ENCODE measurements around the gene HDAC4. TPM values are rescaled to one million over a fixed set of nuclear protein-coding genes. Genes with fewer than 3 reads are reported as not detected.

HDAC4 gene
- total and polyA plus RNA-seq, 2 of the 8 experiments (the other 6 are each of a cell fraction or from before 2014, with no cell fraction given): 15.4 to 31.5 TPM

GRCh38 chr2:239168575-239168974 is 232.2 kb downstream of the HDAC4 start:
- Histone ChIP-seq H2BK20ac (ENCODE audit: low read length) (no peak overlapping the region), H4K5ac (ENCODE audit: insufficient read length, low read depth, low read length) (no peak overlapping the region), H3K9ac (replicated peaks in 1 of 4; ENCODE audit: extremely low read depth in 1 of 4, low read depth in 3 of 4, low read length in 3 of 4) (no peak overlapping the region), H2AK5ac (ENCODE audit: low read depth, low read length) (no peak overlapping the region), H4K8ac (ENCODE audit: extremely low read depth, insufficient read depth, low read length) (no peak overlapping the region), H3K4me1 (replicated peaks in 1 of 4; ENCODE audit: control insufficient read depth in 3 of 4, insufficient read depth in 4 of 4, low read length in 3 of 4) (no peaks in the 10 kb centered on the region), H4K91ac (replicated peaks; ENCODE audit: insufficient read length, low read length) (no peak overlapping the region), H2BK12ac (ENCODE audit: low read depth, low read length) (no peak overlapping the region), H2BK5ac (ENCODE audit: low read depth, low read length) (no peak overlapping the region), H2BK15ac (ENCODE audit: low read length) (no peak overlapping the region), H3K4me2 (ENCODE audit: insufficient read depth in 1 of 2, low read depth in 2 of 2, low read length in 2 of 2) (no peak overlapping the region), H3K79me2 (ENCODE audit: control insufficient read depth in 1 of 2, insufficient read depth in 2 of 2, low read length in 2 of 2) (no peaks in the 10 kb centered on the region), H3K18ac (ENCODE audit: extremely low read depth, low read length) (no peak overlapping the region), H3K27me3 (replicated peaks in 1 of 4; ENCODE audit: control insufficient read depth in 3 of 4, extremely low read depth in 1 of 4, insufficient read depth in 3 of 4, low read length in 3 of 4) (no peaks in the 10 kb centered on the region), H3K9me3 (ENCODE audit: insufficient read depth in 2 of 2, low read depth in 1 of 2, low read length in 1 of 2) (peaks cover 0 to 12% of the 10 kb centered on the region in 2 experiments; a peak in 2 of 4 replicates), H3K36me3 (ENCODE audit: control insufficient read depth in 2 of 4, insufficient read depth in 4 of 4, low read length in 3 of 4) (peaks cover 0 to 1% (median 0%) of the 10 kb centered on the region in 4 experiments; a peak in 2 of 8 replicates), H3K4me3 (ENCODE audit: extremely low read depth in 1 of 4, insufficient read depth in 2 of 4, low read depth in 3 of 4, low read length in 4 of 4) (no peak overlapping the region), H3K4ac (replicated peaks; ENCODE audit: insufficient read length, low read depth, low read length) (no peak overlapping the region), H4K20me1 (replicated peaks in 1 of 2; ENCODE audit: control insufficient read depth in 1 of 2, insufficient read depth in 2 of 2, low read length in 2 of 2) (no peaks in the 10 kb centered on the region), H2AFZ (ENCODE audit: low read length) (no peak overlapping the region), H3K79me1 (ENCODE audit: low read depth, low read length) (no peaks in the 10 kb centered on the region), H3K23ac (ENCODE audit: insufficient read length) (no peak overlapping the region), H2BK120ac (replicated peaks; ENCODE audit: low read depth, low read length) (no peak overlapping the region), H3K14ac (ENCODE audit: insufficient read length) (no peak overlapping the region), H3K23me2 (ENCODE audit: low read depth, low read length) (no peaks in the 10 kb centered on the region), H3K27ac (ENCODE audit: low read depth, low read length) (no peak overlapping the region), H3K56ac (replicated peaks; ENCODE audit: insufficient read length, low read depth, low read length) (no peak overlapping the region)
- WGBS, 2 experiments (ENCODE audit: extremely low coverage in 1 of 2, insufficient coverage in 1 of 2, insufficient read length in 1 of 2, insufficient replicate concordance in 2 of 2, low coverage in 1 of 2, low lambda C conversion rate in 2 of 2, missing lambda C conversion rate in 1 of 2): 92% methylated on average over 22 of the region's 22 CpGs; no CpG with 5 or more reads in 1 of the 2 experiments
- TF ChIP-seq RAD21 (IDR thresholded peaks at IDR 0.05 in 1 of 2, conservative IDR thresholded peaks at IDR 0.05 in 1 of 2; ENCODE audit: low read depth in 2 of 2, low read length in 2 of 2): no peak
- no peak for TF ChIP-seq EP300 (IDR thresholded peaks at IDR 0.05; ENCODE audit: borderline replicate concordance in 1 of 2, low read depth in 2 of 2, low read length in 2 of 2)
- no peak for TF ChIP-seq CTBP2 (IDR thresholded peaks at IDR 0.05; ENCODE audit: borderline replicate concordance, insufficient read depth, insufficient read length, low read length)
- no peak for TF ChIP-seq SRF (IDR thresholded peaks at IDR 0.05; ENCODE audit: low read depth, low read length)
- no peak for TF ChIP-seq TAF1 (IDR thresholded peaks at IDR 0.05; ENCODE audit: low read depth, low read length)
- no peak for TF ChIP-seq SP4 (IDR thresholded peaks at IDR 0.05; ENCODE audit: low read length)
- no peak for TF ChIP-seq BRCA1 (IDR thresholded peaks at IDR 0.05; ENCODE audit: low read depth, low read length)
- no peak for TF ChIP-seq CEBPB (IDR thresholded peaks at IDR 0.05; ENCODE audit: low read depth, low read length)
- no peak for TF ChIP-seq POLR2A (IDR thresholded peaks at IDR 0.05; ENCODE audit: control extremely low read depth in 1 of 2, low read depth in 2 of 2, low read length in 2 of 2)
- no peak for TF ChIP-seq ASH2L (IDR thresholded peaks at IDR 0.05; ENCODE audit: low read length)
- TF ChIP-seq, protein P1, sequence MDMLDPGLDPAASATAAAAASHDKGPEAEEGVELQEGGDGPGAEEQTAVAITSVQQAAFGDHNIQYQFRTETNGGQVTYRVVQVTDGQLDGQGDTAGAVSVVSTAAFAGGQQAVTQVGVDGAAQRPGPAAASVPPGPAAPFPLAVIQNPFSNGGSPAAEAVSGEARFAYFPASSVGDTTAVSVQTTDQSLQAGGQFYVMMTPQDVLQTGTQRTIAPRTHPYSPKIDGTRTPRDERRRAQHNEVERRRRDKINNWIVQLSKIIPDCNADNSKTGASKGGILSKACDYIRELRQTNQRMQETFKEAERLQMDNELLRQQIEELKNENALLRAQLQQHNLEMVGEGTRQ (IDR thresholded peaks at IDR 0.05; ENCODE audit: low read length): no peak
- no peak for TF ChIP-seq JUND (IDR thresholded peaks at IDR 0.05; ENCODE audit: low read length)
- CTCF ChIA-PET (ENCODE audit: partially characterized antibody): interaction anchor here (0.8 to 1.2 kb wide), 3 partner anchors 9 to 30 kb away, joined by 3 read pairs; no protein-coding TSS in a partner anchor
- POLR2A ChIA-PET (ENCODE audit: partially characterized antibody): no interaction called here
- FAIRE-seq: no peak
- DNase-seq (ENCODE audit: low read depth in 1 of 2, low spot score in 2 of 2): no peak

Data from H1 (cell line).